ENCODE data around the gene RPS18. TPM values are rescaled to one million over a fixed set of nuclear protein-coding genes. Genes with fewer than 3 reads are reported as not detected.
A peak's percentile ranks its signal among the peaks of the same experiment; 100 is the strongest.

RPS18 gene
- total and polyA plus RNA-seq, 2 of the 13 experiments (the other 11 are each of a cell fraction or from before 2014, with no cell fraction given) = 3,896 to 5,806 TPM

- 0 out of 2 replicates have a peak, but pooled peaks have one; percentile 24 for TF ChIP-seq NFAT5 (CRISPR knock-in tag; IDR thresholded peaks at IDR 0.05)
- peak; percentile 81; the same call in 1 of the 2 replicates for TF ChIP-seq YEATS2 (CRISPR knock-in tag; IDR thresholded peaks at IDR 0.05; ENCODE audit: borderline replicate concordance)
- TF ChIP-seq ZNF33B (CRISPR knock-in tag; IDR thresholded peaks at IDR 0.05) = no peak; the same call in 1 of the 2 replicates
- peak; percentile 9; the same call in 1 of the 2 replicates for TF ChIP-seq SOX5 (CRISPR knock-in tag; IDR thresholded peaks at IDR 0.05; ENCODE audit: borderline replicate concordance)
- TF ChIP-seq SATB2 (CRISPR knock-in tag; IDR thresholded peaks at IDR 0.05) = no peak
- peak; percentile 58 for TF ChIP-seq RBM22 (optimal IDR thresholded peaks at IDR 0.05; ENCODE audit: low read length)
- TF ChIP-seq ZNF317 (CRISPR knock-in tag; IDR thresholded peaks at IDR 0.05) = no peak; the same call in 1 of the 2 replicates
- TF ChIP-seq REPIN1 (CRISPR knock-in tag; IDR thresholded peaks at IDR 0.05; ENCODE audit: borderline replicate concordance, low read depth) = peak; percentile 93
- peak; percentile 35; the same call in 1 of the 2 replicates for TF ChIP-seq MYC (CRISPR knock-in tag; IDR thresholded peaks at IDR 0.05; ENCODE audit: borderline replicate concordance)
- no peak for TF ChIP-seq ZNF639 (CRISPR knock-in tag; conservative IDR thresholded peaks at IDR 0.05)
- TF ChIP-seq RARG (CRISPR knock-in tag; IDR thresholded peaks at IDR 0.05; ENCODE audit: low read depth) = peak; percentile 97
- peak; percentile 77; the same call in 1 of the 2 replicates for TF ChIP-seq PHF20 (CRISPR knock-in tag; IDR thresholded peaks at IDR 0.05)
- TF ChIP-seq ZBTB46 (CRISPR knock-in tag; IDR thresholded peaks at IDR 0.05; ENCODE audit: borderline replicate concordance) = no peak
- TF ChIP-seq BHLHE40 (IDR thresholded peaks at IDR 0.05; ENCODE audit: low read length) = no peak
- TF ChIP-seq ZNF576 (CRISPR knock-in tag; IDR thresholded peaks at IDR 0.05) = no peak
- no peak for TF ChIP-seq KLF13 (CRISPR knock-in tag; IDR thresholded peaks at IDR 0.05)
- TF ChIP-seq CSRNP2 (CRISPR knock-in tag; conservative IDR thresholded peaks at IDR 0.05; ENCODE audit: low read depth) = no peak
Measured at GRCh38 chr6:33248932-33249731, 22.7 kb upstream of the RPS18 start (continued).

Measured in HepG2 (cell line).